GM21717 (cell line): ENCODE measurements around the gene PEDS1.
"Not testable (repeated sequence)": the region's sequence is repeated elsewhere in the genome, so short reads cannot be mapped to it uniquely, and the experiment has no call there.

Experiments used
- ATAC-seq: cut with Tn5 transposase; IDR thresholded peaks from one replicate; pipeline ENCODE4 v1.9.1; 2021; ENCODE audit warnings: mild to moderate bottlenecking, moderate library complexity; ENCODE audit not compliant: unreplicated experiment

PEDS1 gene

DNA sequence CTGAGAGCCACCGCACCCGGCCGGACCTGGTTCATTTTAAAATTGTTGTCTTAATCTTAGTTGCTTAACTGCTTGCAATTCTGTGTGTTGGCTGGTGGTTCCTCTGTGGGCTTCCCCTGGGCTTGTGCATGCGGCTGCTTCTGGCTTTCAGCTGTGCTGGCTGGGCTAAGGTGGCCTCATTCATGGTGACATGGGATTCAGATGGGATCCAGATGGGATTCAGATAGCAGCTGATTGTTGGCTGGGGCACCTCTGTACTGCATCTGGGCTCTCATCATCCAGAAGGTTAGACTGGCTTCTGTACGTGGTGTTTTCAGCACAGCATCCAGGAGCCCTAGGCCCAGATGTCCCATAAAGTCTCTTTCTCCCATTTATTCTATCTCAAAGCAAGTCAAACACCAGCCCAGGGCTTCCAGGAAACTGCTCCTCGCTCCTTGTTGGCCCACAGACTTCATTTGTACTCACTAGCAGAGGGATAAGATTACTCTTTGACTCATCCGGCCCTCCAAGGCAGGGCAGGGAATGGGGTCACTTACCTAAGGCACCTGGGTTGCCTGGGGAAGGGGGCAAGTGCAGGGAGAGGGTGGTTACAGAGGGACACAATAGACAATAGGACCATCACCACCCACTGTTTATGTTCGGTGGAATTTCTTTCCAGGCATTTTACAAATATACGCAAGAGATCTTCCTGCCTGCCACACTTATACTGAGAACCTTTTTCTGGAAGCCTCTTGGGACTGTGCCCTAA, 10.2 kb upstream of the PEDS1 start:
- no peak for ATAC-seq

DNA sequence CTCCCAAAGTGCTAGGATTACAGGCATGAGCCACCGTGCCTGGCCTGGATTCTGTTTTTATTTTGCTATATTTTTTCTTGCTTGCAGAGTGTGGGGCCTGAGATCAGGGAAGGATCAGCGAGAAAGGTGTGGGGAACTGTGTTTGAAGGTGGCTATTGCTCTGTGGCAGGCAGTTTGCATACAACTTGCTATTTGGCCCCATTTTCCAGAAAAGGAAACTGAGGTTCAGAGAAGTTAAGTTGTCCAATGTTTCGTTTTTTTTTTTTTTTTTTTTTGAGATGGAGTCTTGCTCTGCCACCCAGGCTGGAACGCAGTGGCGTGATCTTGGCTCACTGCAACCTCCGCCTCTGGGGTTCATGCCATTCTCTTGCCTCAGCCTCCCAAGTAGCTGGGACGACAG, 8.0 kb upstream of the PEDS1 start:
- ATAC-seq: not testable (repeated sequence)

DNA sequence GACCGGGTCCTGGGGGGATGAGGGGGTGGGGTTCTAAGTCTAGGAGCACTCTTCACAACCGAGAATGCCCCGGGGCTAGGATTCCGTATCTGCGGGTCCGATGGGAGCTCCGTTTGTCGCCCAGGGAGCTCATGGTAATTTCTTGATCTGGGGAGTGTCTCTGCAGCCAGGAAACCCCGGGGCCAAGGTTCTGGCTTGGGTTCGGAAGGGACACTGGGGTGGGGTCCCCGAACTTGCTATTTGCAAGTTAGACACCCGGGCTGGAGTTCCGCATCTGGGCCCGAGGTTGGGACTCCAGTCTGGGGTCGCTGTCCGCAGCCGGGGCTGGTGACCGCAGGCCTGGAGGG, 397 bp downstream of the PEDS1 start:
- ATAC-seq: no peak

DNA sequence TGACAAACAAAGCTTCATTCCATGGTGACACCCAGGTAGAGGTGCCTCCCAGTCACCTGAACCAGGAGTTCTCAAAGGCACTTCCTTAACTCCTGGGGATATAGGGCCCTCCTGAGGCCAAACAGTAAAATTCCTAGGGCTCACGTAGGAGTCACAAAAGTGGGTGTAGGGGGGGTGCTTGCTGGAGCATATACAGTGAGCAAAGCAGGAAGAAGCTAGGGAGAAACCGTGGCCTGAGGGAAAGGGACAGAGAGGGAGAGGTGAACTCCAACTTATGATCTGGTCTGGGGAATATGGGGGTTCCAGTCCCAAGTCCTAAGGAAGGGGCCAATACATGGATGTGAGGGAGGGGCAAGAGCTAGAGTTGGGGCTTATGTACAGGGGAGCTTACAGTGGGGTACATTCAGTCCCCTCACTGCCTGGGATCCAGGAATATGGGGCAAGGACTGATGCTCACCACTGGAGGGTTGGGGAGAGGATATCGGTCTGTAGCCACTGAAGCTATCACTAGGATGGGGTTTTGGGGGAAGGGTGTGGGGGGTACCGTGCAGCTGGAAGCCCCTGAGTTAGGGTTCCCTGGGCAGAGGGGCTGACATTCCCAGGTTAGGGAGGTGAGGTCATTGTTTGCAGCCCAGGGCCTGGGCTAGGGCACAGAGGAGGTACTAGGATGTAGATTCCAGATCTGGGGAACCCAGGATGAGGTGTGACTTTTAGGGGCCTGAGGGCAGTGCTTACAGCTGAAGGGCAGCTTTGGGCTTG, 950 bp downstream of the PEDS1 start:
- no peak for ATAC-seq

DNA sequence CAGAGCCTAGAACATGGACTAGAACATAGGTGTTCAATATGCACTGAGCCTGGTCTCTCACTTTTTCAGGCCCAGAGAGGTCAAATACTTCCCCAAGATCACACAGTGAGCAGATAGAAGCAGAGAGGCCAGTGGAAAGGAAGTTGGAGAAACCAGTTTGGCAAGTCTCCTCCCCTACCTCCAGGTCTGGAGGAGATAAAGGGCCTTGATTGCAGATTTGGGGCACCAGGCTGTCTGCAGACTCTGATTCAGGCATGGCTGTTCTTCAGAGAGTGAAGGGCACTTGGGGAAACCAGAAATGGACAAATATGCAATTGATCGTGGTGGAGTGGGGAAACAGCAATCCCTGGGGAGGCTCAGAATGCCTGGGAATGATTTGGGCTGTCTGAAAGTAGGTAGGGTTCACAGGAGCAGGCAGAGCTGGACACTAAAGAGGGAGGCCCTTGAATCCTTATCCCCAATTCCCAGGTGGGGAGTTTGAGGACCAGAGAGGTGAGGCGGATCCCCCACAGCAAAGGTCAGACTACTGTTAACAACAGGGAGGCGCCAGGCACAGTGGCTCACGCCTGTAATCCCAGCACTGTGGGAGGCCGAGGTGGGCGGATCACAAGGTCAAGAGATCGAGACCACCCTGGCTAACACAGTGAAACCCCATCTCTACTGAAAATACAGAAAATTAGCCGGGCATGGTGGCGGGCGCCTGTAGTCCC, 2.3 kb downstream of the PEDS1 start:
- ATAC-seq: no peak

DNA sequence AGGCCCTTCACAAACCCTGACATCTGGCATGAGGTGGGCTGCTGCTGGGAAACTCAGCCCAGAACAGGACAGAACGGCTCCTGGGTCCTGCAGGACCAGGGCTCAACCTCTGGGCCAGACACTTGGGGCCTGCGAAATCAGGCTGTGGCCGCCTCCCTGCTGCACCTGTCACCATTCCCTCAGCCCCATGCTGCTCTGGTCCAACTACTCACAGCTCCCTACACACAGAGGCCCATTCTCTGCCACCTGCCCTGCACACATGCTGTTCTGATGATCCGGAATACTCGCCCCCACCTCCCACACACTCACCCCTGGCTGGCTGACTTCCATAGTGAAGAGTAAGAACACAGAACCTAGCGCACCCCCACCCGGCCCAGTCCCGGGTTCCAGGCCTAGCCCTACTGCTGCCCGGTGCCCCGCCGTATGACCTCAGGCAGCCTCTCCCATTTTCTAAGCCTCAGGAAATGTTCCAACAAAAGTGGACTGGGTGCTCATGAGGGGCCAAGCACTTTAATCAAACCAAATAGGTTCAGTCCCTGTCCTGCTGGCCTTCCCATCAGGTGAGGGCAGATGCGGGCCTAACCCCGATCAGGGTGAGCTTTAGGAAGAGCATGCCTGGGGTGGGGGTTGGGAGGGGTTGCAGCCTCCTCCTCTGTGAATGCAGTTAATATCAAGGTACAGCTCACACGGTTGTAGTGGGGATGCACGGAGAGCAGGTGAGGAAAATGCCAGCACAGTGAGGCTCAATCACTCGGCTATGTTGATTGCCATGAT, 3.9 kb downstream of the PEDS1 start:
- ATAC-seq: no peak

DNA sequence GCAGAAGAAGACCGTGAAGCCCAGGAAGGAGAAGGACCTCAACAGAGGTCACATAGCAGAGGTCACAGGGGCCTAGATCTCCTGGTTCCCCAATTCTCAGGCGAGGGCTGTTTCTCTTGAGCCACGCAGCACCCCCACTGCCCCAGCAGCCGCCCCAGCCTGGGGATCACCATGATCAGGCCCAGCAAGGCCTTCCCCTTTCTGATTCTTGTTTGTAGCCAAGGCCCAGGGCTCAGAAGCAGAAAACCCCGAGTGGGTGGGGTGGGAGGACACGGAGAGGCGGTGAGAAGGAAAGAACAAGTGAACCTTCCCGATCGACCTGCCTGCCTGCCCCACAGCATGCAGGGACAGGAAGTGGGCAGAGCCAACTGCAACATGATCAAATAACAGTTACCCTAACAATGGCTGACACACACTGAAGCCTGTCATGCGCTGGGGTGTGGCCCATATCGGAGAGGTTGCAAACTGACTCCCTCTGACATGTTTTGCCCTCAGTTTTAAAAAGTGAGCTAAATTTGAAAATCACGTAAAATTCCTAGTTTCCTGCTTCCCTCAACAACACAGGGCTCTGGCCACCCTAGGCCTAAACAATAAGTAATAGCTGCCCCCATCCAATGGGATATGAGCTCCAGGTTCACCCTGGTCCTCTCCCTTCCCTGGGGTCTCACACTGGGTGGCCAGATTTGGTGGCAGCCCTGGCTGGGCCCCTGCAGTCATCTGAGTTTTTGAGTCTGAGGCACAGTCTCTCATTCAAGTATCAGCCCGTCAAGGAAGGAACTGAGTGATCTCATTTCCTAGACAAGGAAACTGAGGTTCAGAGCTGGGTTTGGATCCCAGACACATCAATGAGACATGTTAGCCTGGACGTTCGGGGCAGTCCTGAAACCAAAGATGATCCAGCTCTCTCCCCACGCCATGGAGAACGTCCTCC, 6.5 kb downstream of the PEDS1 start:
- ATAC-seq: peak; percentile 73

DNA sequence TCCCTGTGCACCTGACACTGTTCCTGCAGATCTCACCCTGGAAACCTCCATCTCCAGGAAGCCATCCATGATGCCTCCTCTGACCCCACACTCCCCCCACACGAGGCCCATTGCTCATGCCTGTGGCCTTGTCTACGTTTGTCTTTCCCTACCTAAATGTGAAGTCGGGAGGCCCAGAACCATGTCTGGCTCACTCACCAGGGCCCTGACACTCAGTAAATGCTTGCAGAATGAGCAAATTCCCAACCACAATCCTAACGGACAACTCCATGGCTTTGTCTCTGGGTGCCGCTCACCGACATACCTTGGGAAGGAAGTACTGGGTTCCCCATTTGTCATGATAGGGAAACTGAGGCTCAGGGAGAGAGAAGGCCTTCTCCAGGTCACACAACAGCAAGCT, 7.3 kb downstream of the PEDS1 start:
- no peak for ATAC-seq

DNA sequence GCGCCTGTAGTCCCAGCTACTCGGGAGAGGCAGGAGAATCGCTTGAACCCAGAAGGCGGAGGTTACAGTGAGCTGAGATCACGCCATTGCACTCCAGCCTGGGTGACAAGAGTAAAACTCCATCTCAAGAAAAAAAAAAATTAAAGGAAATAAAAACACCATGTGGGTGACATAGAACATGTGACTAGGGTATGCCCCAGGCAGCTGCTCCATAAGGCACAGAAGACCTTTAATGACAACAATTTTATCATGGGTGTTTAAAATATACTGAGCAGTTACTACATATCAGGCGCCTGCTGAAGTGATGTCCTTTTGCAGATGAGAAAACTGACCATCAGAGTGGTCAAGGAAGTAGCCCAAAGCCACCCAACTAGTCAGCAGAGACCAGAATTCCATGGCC, 8.0 kb downstream of the PEDS1 start:
- ATAC-seq: no peak

DNA sequence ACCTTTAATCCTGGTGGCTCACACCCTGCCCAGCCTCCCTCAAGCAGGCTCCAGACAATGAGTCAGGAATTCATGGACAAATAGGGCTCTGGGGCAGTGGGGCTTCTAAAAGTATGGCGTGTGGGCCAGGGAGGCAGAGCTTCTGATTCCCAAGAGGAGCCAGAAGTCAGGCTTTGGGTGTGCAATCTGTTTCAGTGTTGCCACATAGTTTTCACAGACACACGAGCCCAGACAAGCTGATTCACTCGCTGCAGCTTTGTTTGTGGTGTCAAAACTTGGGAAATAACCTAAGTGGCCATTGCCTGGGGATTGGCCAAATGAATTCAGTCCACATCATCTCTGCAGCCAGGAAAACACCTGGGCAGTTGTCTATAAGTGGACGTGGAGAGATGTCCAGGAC, 9.2 kb downstream of the PEDS1 start:
- ATAC-seq: no peak

DNA sequence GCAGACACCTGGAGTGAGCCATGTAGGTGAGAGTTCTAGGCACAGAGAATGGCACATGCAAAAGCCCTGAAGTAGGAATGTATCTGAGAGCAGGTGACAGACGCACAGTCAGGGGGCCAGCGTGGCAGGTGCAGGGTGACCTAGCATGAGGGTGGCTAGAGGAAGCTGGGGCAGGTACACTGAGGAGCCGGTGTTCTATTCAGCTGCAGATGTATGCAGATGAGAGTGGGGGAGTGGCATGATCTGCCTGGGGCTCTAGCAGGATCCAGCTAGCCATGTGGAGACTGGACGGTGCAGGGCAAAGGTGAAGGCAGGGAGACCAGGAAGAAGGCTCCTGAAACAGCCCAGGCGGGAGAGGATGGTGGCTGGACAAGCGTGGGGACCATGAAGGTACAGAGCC, 10.7 kb downstream of the PEDS1 start:
- ATAC-seq: no peak

DNA sequence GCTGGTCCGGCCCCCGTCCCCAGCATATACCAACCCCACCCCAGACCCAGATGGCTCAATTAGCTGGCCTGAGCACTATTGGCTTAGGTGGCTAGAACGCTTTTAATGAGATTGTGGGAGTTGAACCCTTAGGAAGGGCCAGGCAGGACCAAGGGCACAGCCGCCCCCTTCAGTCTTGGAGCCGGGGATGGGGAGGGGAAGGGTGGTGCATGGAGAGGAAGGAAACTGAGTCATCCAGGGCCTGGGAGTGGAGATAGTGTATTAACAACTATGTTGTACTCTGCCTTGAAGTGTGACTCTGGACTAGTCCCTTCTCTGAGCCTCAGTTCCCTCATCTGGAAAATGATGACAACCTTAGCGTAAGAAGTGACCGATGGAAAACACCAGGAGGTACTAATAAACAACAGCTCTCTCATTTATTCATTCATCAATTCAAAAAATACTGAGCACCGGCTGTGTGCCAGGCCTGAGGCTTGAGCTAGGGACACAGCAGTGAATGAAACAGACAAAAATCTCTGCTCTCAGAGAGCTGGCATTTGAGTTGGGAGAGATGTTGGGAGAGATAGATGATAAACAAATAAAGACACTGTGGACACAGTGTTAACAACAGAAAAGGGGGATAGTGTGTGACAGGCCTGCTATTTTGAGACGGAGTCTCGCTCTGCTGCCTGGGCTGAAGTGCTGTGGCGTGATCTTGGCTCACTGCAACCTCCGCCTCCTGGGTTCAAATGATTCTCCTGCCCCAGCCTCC, 11.5 kb downstream of the PEDS1 start:
- ATAC-seq: no peak

DNA sequence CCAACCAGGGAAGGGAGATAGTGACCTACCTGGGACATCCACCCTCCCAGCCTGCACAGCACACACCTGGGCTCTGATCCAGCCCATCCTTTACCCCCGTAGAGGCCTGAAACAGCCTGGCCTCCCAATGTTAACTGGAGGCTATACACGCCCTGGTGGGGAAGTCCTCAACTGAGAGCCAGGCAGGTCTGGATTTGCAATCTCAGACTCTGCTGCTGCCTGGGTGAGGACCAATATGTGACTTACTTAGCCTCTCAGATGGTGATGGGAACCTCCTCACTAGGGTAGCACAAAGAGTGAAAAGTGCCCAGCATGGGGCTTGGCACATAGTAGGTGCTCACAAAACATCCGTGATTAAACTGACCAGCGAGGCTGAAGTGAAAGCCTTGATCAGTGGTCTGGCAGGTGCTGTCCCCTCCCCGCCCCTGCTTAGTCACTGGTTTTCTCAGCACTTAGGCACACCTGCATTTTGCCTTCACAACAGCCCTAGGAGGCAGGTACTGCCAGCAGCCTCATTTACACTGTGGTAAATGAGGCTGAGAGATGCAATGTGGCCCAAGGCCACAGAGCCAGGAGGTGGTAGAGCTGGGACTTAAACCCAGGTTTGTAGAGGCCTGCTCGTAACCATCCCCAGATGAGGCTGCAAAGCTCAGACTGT, 12.4 kb downstream of the PEDS1 start:
- ATAC-seq: no peak

DNA sequence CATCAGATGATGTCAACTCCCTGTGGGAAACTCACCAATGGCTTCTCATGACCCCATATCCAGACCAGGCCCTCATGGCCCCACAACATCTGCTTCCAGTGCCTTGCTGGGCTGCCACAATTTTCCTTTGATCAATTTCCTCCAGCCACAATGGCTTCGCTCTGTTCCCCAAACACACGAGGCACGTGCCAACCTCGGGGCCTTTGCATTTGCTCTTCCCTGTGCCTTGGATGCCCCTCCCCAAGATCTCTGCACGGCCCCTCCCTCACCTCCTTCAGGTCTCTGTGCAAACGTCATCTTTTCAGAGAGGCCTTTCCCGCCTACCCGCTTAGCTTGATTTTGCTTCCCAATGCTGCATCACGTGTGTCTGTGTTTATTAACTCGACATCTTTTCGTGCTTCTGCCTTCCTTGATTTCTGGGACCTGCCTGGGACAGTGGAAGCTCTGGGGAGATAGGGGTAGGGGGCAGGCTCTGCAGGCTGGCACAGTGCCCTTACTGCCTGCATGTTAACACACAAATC, 13.1 kb downstream of the PEDS1 start:
- ATAC-seq: no peak

DNA sequence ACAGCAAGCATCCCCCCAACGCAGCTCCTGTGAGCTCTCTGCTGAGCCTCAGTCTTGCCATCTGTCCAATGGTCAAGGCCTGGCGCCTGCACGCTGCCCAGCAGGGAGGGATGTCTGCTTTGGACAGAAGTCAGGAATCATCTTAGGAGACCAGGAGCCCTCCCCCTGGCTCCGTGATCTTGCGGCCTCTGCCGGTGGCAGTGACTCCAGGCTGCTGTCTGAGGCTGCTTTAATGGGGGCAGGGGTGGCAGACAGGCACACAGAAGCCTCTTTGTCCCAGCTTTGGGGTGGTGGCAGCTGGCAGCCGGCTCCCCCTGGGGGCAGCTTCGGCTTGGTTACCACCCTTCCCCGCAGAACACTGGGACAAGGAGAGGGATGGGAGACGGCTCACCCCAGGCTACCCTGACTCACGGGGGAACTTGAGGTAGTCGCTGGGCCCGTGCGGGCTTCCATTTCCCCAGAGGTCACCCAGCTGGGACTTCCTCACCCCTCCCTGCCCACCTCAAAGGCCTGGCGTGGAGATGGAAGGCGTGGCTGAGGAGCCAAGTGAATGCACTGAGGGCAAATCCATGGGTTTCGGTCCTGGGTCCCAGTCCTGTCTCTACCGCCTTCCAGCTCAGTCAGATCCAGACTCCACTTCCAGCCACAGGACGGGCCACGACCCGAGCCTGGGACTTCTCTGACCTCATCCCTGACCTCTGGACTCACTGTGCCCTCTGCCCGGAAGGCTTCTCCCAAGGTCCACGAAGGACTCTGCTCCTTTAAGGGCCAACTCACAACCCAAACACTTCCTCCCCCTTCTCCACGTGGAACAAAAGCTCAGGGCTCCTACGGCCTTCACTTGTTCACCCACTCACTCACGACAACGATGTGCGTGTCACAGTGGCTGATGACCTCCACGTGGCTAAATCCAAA, 14.8 kb downstream of the PEDS1 start:
- ATAC-seq: no peak

DNA sequence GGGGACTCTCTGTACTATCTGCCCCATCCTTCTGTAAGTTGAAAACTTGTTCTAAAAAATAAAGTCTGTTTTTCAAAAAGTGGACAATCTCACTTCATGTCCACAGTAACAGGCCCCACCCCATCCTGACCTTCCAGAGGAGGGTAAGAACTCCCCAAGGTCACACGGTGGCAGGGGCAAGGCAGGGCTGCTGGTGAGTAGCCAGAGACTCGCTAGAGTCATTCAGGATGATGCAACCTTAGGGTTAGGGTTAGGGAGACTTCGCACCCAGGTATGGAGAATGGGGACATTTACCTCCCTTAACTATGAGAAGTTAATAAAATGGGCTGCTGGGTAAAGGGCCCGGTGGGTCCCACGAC, 15.4 kb downstream of the PEDS1 start:
- ATAC-seq: no peak

DNA sequence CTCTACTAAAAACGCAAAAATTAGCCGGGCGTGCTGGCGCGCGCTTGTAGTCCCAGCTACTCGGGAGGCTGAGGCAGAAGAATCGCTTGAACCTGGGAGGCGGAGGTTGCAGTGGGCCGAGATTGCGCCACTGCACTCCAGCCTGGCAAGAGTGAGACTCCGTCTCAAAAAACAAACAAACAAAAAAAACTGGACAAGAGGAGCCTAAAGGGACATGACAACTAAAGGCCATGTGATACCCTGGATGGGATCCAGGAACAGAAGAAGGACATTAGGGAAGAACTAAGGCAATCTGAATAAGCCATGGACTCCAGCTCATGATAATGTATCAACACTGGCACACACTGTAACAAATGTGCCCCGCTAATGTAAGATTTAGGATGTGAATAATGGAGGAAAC, 15.8 kb downstream of the PEDS1 start:
- ATAC-seq: not testable (repeated sequence)
